HAP-1 (cell line): Measurements from ENCODE around the gene MICALL2.

Experiments used
- DNase-seq, 2 experiments: peaks; one replicate each; pipeline ENCODE4 v3.0.0-alpha.2; 2016 to 2020; ENCODE audit warnings: low spot score in 2 of 2
- H3K27me3 ChIP-seq: fragments of 250-450 bp; sonication (Bioruptor Pico); 2 replicates; pipeline ENCODE4 v1.5.1; 2020; ENCODE audit warnings: low read depth, mild to moderate bottlenecking, moderate library complexity
- H3K36me3 ChIP-seq: fragments of 250-450 bp; sonication (Bioruptor Pico); replicated peaks from 2 replicates; pipeline ENCODE4 v1.5.1; 2020; ENCODE audit warnings: mild to moderate bottlenecking
- H3K4me1 ChIP-seq: fragments of 250-450 bp; sonication (Bioruptor Pico); 2 replicates; pipeline ENCODE4 v1.5.1; 2020; ENCODE audit warnings: mild to moderate bottlenecking
- H3K4me3 ChIP-seq: fragments of 250-450 bp; sonication (Bioruptor Pico); 2 replicates; pipeline ENCODE4 v1.5.1; 2020; ENCODE audit warnings: mild to moderate bottlenecking, moderate library complexity
- H3K9me3 ChIP-seq: fragments of 250-450 bp; sonication (Bioruptor Pico); 2 replicates; pipeline ENCODE4 v1.5.1; 2020; ENCODE audit warnings: mild to moderate bottlenecking, moderate library complexity
- in situ Hi-C: fragments of 300-500 bp; cut with MboI; formaldehyde crosslinking; loops from 3 replicates; pipeline ENCODE4 v1.14.3; 2020; ENCODE audit warnings: low sequenced_read_pairs, inconsistent platforms, mixed read lengths

The MICALL2 gene

GRCh38 chr7:1497293-1497927 lies 38.1 kb upstream of the MICALL2 start:
- no peaks in the 10 kb centered on the region for H3K27me3 ChIP-seq
- peaks cover 44% of the 10 kb centered on the region for H3K36me3 ChIP-seq
- DNase-seq = no peak
- no peak overlapping the region for H3K4me3 ChIP-seq
- in situ Hi-C loops = no loop called here
- H3K9me3 ChIP-seq = no peaks in the 10 kb centered on the region
- no peaks in the 10 kb centered on the region for H3K4me1 ChIP-seq

GRCh38 chr7:1496531-1497292 lies 37.4 kb upstream of the MICALL2 start:
- Histone ChIP-seq H3K9me3 (no peaks in the 10 kb centered on the region), H3K4me3 (no peak overlapping the region), H3K4me1 (no peaks in the 10 kb centered on the region), H3K27me3 (no peaks in the 10 kb centered on the region), H3K36me3 (peaks cover 42% of the 10 kb centered on the region)
- no peak for DNase-seq
- in situ Hi-C loops = no loop called here

DNA sequence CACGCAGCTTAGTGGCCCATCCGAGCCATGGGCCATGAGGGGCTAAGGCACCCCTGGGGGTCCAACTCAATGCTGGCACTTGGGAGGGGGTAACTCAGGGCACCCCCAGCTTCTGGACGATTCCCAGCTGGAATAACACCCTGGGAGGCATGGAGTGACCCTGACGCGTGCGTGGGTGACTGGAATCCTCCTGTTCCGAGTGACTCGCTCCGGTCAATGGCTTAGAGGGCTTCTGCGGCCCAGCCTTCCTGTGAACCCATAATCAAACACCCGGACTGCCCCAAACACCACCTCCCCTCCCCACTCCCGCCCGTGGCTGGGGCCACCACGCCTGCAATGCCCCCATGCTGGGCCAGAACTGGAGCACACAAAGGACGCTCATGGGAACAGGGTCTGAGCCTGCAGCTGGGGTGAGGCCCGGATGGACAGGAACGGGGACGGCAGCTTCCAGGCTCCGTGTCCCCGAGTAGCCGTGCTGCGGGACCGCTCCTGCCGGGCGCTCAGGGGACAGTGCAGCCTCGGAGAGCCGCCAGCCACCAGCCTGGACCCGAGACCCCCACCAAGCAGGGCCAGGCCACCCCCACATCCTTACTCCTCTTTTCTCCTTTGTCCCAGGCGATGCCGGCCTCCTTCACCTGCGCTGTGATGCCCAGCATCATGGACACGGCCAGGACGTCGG lies 36.4 kb upstream of the MICALL2 start:
- peaks cover 43% of the 10 kb centered on the region for H3K36me3 ChIP-seq
- no peak overlapping the region for H3K4me3 ChIP-seq
- H3K4me1 ChIP-seq = no peaks in the 10 kb centered on the region
- no peak for DNase-seq
- no peaks in the 10 kb centered on the region for H3K27me3 ChIP-seq
- no peaks in the 10 kb centered on the region for H3K9me3 ChIP-seq
- in situ Hi-C loops = no loop called here

- no peaks in the 10 kb centered on the region for H3K27me3 ChIP-seq
- H3K9me3 ChIP-seq = no peaks in the 10 kb centered on the region
- in situ Hi-C loops = no loop called here
- no peak for DNase-seq
- H3K36me3 ChIP-seq = peaks cover 42% of the 10 kb centered on the region
- no peaks in the 10 kb centered on the region for H3K4me1 ChIP-seq
- H3K4me3 ChIP-seq = no peak overlapping the region
These were observed 35.7 kb upstream of the MICALL2 start for GRCh38 chr7:1494866-1495563.

DNA sequence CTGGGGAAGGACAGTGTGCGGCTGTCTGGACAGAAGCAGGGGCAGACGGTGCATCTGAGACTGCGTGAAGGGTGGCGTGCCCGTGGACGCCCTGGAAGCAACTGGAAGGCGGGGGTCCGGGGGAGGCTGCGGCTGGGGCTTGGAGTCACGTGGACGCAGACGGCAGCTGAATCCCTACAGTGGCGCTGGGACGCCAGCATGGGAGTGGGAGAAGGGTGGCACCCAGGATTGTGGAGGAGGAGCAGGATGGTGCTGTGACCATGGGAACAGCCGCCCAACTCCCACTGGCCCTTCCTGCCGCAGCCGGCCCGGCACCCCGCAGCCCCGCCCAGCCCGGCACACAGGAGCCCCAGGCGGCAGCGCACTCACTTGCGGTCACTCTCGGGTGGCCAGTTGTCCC lies 35.2 kb upstream of the MICALL2 start:
- H3K4me1 ChIP-seq = no peaks in the 10 kb centered on the region
- in situ Hi-C loops = no loop called here
- no peak for DNase-seq
- H3K9me3 ChIP-seq = no peaks in the 10 kb centered on the region
- H3K36me3 ChIP-seq = peaks cover 42% of the 10 kb centered on the region
- no peaks in the 10 kb centered on the region for H3K27me3 ChIP-seq
- H3K4me3 ChIP-seq = no peak overlapping the region

GRCh38 chr7:1493571-1493970 lies 34.3 kb upstream of the MICALL2 start:
- no peaks in the 10 kb centered on the region for H3K4me1 ChIP-seq
- in situ Hi-C loops = no loop called here
- H3K4me3 ChIP-seq = no peak overlapping the region
- H3K9me3 ChIP-seq = no peaks in the 10 kb centered on the region
- no peaks in the 10 kb centered on the region for H3K27me3 ChIP-seq
- peaks cover 48% of the 10 kb centered on the region for H3K36me3 ChIP-seq
- no peak for DNase-seq

- in situ Hi-C loops = no loop called here
- Histone ChIP-seq H3K27me3 (no peaks in the 10 kb centered on the region), H3K36me3 (peaks cover 48% of the 10 kb centered on the region), H3K9me3 (no peaks in the 10 kb centered on the region), H3K4me3 (no peak overlapping the region), H3K4me1 (no peaks in the 10 kb centered on the region)
- DNase-seq = no peak
These were observed 33.9 kb upstream of the MICALL2 start for GRCh38 chr7:1493129-1493528.

DNA sequence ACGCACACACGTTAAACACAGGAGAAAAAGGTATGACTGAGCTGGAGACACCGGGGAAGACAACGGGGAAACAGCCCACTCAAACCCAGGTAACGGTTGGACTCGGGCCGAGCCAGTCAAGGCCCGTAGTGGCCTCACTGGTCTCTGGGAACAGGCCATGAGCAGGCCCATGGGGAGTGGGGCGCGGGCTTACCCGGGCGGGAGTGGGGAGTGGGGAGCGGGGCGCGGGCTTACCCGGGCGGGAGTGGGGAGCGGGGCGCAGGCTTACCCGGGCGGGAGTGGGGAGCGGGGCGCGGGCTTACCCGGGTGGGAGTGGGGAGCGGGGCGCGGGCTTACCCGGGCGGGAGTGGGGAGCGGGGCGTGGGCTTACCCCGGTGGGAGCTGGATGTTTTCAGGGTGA lies 33.4 kb upstream of the MICALL2 start:
- Histone ChIP-seq H3K4me3 (no peak overlapping the region), H3K9me3 (no peaks in the 10 kb centered on the region), H3K36me3 (peaks cover 44% of the 10 kb centered on the region), H3K27me3 (no peaks in the 10 kb centered on the region), H3K4me1 (no peaks in the 10 kb centered on the region)
- in situ Hi-C loops = no loop called here
- DNase-seq = no peak

DNA sequence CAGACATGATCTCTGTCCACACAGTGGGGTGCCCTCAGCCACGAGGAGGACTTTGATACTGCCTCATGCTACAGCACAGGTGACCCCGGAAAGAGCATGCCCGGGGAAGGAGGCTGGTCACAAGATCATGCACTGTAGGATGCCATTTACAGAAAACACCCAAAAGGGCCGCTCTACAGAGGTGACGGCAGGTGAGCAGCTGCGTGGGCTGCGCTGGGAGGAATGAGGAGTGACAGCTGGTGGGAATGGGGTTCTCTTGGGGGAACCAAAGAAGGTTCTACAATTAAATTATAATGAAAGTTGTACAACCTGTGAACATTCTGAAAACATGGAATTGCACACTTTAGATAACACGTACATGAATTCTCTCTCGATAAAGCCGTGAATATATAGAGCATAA lies 33.0 kb upstream of the MICALL2 start:
- H3K27me3 ChIP-seq = no peaks in the 10 kb centered on the region
- H3K4me3 ChIP-seq = no peak overlapping the region
- no peaks in the 10 kb centered on the region for H3K4me1 ChIP-seq
- no peak for DNase-seq
- H3K9me3 ChIP-seq = no peaks in the 10 kb centered on the region
- in situ Hi-C loops = no loop called here
- peaks cover 43% of the 10 kb centered on the region for H3K36me3 ChIP-seq

GRCh38 chr7:1490837-1491236 lies 31.6 kb upstream of the MICALL2 start:
- H3K9me3 ChIP-seq = no peaks in the 10 kb centered on the region
- no peaks in the 10 kb centered on the region for H3K27me3 ChIP-seq
- no peak for DNase-seq
- in situ Hi-C loops = no loop called here
- no peak overlapping the region for H3K4me3 ChIP-seq
- H3K4me1 ChIP-seq = no peaks in the 10 kb centered on the region
- H3K36me3 ChIP-seq = peaks cover 43% of the 10 kb centered on the region

- no peak for DNase-seq
- H3K27me3 ChIP-seq = no peaks in the 10 kb centered on the region
- H3K36me3 ChIP-seq = peaks cover 47% of the 10 kb centered on the region
- H3K9me3 ChIP-seq = no peaks in the 10 kb centered on the region
- in situ Hi-C loops = no loop called here
- no peak overlapping the region for H3K4me3 ChIP-seq
- no peaks in the 10 kb centered on the region for H3K4me1 ChIP-seq
These were observed 30.1 kb upstream of the MICALL2 start for GRCh38 chr7:1489336-1489735.

- no peak for DNase-seq
- H3K4me3 ChIP-seq = no peak overlapping the region
- no peaks in the 10 kb centered on the region for H3K4me1 ChIP-seq
- no peaks in the 10 kb centered on the region for H3K27me3 ChIP-seq
- in situ Hi-C loops = no loop called here
- H3K36me3 ChIP-seq = peaks cover 57% of the 10 kb centered on the region
- H3K9me3 ChIP-seq = no peaks in the 10 kb centered on the region
These were observed 28.7 kb upstream of the MICALL2 start for GRCh38 chr7:1488016-1488415.

DNA sequence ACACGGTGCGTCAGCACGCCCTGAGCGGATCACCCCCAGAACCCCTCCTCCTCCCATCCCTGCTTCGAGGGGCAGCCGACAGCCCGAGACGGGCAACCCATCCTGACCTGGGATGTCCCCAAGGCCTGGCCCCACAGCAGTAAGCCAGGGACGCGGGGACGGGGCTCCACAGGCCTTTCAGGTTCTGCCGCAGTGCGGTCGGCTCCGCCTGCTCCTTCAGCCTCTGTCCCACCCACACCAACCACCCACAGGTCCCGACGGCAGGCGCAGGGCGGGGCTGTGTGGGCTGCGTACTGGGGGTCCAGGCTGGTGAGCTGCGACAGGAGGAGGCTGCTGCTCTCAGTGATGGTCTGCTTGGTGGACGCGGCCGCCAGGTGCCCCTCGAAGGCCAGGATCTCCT lies 28.2 kb upstream of the MICALL2 start:
- Histone ChIP-seq H3K9me3 (no peaks in the 10 kb centered on the region), H3K27me3 (no peaks in the 10 kb centered on the region), H3K4me1 (no peaks in the 10 kb centered on the region), H3K36me3 (peaks cover 60% of the 10 kb centered on the region), H3K4me3 (no peak overlapping the region)
- DNase-seq = no peak
- in situ Hi-C loops = no loop called here

GRCh38 chr7:1486571-1486970 lies 27.3 kb upstream of the MICALL2 start:
- Histone ChIP-seq H3K4me3 (no peak overlapping the region), H3K27me3 (no peaks in the 10 kb centered on the region), H3K4me1 (no peaks in the 10 kb centered on the region), H3K9me3 (no peaks in the 10 kb centered on the region), H3K36me3 (peaks cover 58% of the 10 kb centered on the region)
- in situ Hi-C loops = no loop called here
- no peak for DNase-seq
